Dedifferentiated amniotic fluid mesenchymal stem cell (primary cell): ENCODE data around the gene DDX10.

ENCODE experiments used
- DNase-seq: peaks from one replicate; pipeline ENCODE4 v3.0.0-alpha.2; 2016; ENCODE audit errors: extremely low spot score

Gene DDX10

GRCh38 chr11:108871867-108872266 lies 207.0 kb downstream of the DDX10 start:
- DNase-seq: no peak

- DNase-seq: no peak
These were observed 208.0 kb downstream of the DDX10 start for GRCh38 chr11:108872781-108873291.

- DNase-seq: peak; percentile 36
These were observed 208.4 kb downstream of the DDX10 start for GRCh38 chr11:108873310-108873709.

GRCh38 chr11:108873941-108874340 lies 209.1 kb downstream of the DDX10 start:
- no peak for DNase-seq

GRCh38 chr11:108875134-108875533 lies 210.3 kb downstream of the DDX10 start:
- no peak for DNase-seq

GRCh38 chr11:108877178-108877577 lies 212.3 kb downstream of the DDX10 start:
- DNase-seq: no peak

GRCh38 chr11:108880510-108880909 lies 215.6 kb downstream of the DDX10 start:
- no peak for DNase-seq

- no peak for DNase-seq
These were observed 216.3 kb downstream of the DDX10 start for GRCh38 chr11:108881131-108881530.

- DNase-seq: no peak
These were observed 217.5 kb downstream of the DDX10 start for GRCh38 chr11:108882211-108882831.

- no peak for DNase-seq
These were observed 221.3 kb downstream of the DDX10 start for GRCh38 chr11:108886005-108886659.

GRCh38 chr11:108886660-108887009 lies 221.8 kb downstream of the DDX10 start:
- DNase-seq: no peak

- DNase-seq: peak; percentile 20
These were observed 222.8 kb downstream of the DDX10 start for GRCh38 chr11:108887436-108888238.

- DNase-seq: no peak
These were observed 225.7 kb downstream of the DDX10 start for GRCh38 chr11:108890482-108891105.

- no peak for DNase-seq
These were observed 226.3 kb downstream of the DDX10 start for GRCh38 chr11:108891143-108891542.

GRCh38 chr11:108891909-108892511 lies 227.1 kb downstream of the DDX10 start:
- DNase-seq: no peak

GRCh38 chr11:108895579-108896480 lies 231.0 kb downstream of the DDX10 start:
- DNase-seq: peak; percentile 73

GRCh38 chr11:108897071-108897481 lies 232.2 kb downstream of the DDX10 start:
- DNase-seq: no peak

GRCh38 chr11:108897916-108898315 lies 233.0 kb downstream of the DDX10 start:
- no peak for DNase-seq

- no peak for DNase-seq
These were observed 236.5 kb downstream of the DDX10 start for GRCh38 chr11:108901359-108901758.

GRCh38 chr11:108902027-108902469 lies 237.2 kb downstream of the DDX10 start:
- no peak for DNase-seq

GRCh38 chr11:108904480-108904879 lies 239.6 kb downstream of the DDX10 start:
- DNase-seq: no peak
